HepG2 (cell line): ENCODE data around the gene UXS1. TPM values are rescaled to one million over a fixed set of nuclear protein-coding genes. Genes with fewer than 3 reads are reported as not detected.

Source experiments
- TBX2 ChIP-seq: sonication (generic); formaldehyde crosslinking; IDR thresholded peaks from 2 replicates; pipeline ENCODE4 v1.5.0; 2020; ENCODE audit warnings: missing genetic modification reagents, mild to moderate bottlenecking, borderline replicate concordance
- ZC3H13 ChIP-seq: sonication (generic); formaldehyde crosslinking; IDR thresholded peaks from 2 replicates; pipeline ENCODE4 v1.8.1; 2023; ENCODE audit warnings: mild to moderate bottlenecking, missing genetic modification reagents, moderate library complexity
- polyA plus RNA-seq, 8 experiments: library from polyadenylated mRNA; depleted of rRNA in 3 of 8; stranded (reverse) in 7 of 8; unstranded in 1 of 8; fragments of >200 nt; fragmentation: Illumina TruSeq in 4 of 8; extraction: Trizol in 4 of 8; gene quantifications; 2 replicates each; pipeline versions ENCODE4 v1.2.1 to v1.2.3, GENCODE V29; 2011 to 2016; ENCODE audit warnings: low read depth in 4 of 8, missing spikeins in 1 of 8, mixed read lengths in 1 of 8; ENCODE audit not compliant: insufficient read depth in 1 of 8
- total RNA-seq, 5 experiments: library from RNA; depleted of rRNA; stranded (reverse); fragments of >200 nt; fragmentation: Illumina TruSeq; extraction: Trizol; gene quantifications; 2 replicates each; pipeline ENCODE4 v1.2.3, GENCODE V29; 2016; ENCODE audit warnings: low read depth in 1 of 5
- TF ChIP-seq, protein P1 (sequence below): sonication (generic); formaldehyde crosslinking; IDR thresholded peaks from one replicate; pipeline ENCODE4 v1.5.1; 2020; ENCODE audit warnings: mild to moderate bottlenecking, missing genetic modification reagents; ENCODE audit errors: not compliant biosample characterization
- TF ChIP-seq, protein P2 (sequence below): sonication (generic); formaldehyde crosslinking; conservative IDR thresholded peaks from 2 replicates; pipeline ENCODE4 v1.4.0; 2020; ENCODE audit warnings: missing genetic modification reagents
- TF ChIP-seq, protein P3 (sequence below): sonication (generic); formaldehyde crosslinking; IDR thresholded peaks from 2 replicates; pipeline ENCODE4 v1.8.1; 2022; ENCODE audit warnings: mild to moderate bottlenecking, missing genetic modification reagents
- TF ChIP-seq, protein P4 (sequence below): IDR thresholded peaks from 2 replicates; pipeline ENCODE4 v1.6.1; 2016; ENCODE audit warnings: missing compliant biosample characterization, missing genetic modification reagents, borderline replicate concordance

The UXS1 gene
- total and polyA plus RNA-seq, 2 of the 13 experiments (the other 11 are each of a cell fraction or from before 2014, with no cell fraction given): 53.3 to 110 TPM

DNA sequence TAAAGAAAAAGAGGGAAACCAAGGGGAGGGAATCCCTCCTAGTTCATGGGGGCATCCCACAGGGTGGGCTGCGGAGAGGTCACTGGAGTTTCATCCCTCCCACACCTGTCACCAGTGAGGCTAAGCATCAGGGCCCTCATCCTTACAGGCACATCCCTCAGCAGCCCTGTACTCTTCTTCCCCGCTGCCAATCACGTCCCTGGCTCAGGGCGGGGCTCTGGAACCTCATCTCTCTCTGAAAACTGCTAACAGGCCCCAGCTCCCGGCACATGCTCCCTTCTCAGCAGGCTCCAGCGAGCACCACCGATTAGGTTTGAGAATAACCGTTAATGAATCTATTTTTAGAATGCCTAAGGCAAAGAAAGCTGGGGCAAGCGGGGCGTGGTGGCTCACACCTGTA, 13.0 kb downstream of the UXS1 start (continued):
- TF ChIP-seq, protein P1, sequence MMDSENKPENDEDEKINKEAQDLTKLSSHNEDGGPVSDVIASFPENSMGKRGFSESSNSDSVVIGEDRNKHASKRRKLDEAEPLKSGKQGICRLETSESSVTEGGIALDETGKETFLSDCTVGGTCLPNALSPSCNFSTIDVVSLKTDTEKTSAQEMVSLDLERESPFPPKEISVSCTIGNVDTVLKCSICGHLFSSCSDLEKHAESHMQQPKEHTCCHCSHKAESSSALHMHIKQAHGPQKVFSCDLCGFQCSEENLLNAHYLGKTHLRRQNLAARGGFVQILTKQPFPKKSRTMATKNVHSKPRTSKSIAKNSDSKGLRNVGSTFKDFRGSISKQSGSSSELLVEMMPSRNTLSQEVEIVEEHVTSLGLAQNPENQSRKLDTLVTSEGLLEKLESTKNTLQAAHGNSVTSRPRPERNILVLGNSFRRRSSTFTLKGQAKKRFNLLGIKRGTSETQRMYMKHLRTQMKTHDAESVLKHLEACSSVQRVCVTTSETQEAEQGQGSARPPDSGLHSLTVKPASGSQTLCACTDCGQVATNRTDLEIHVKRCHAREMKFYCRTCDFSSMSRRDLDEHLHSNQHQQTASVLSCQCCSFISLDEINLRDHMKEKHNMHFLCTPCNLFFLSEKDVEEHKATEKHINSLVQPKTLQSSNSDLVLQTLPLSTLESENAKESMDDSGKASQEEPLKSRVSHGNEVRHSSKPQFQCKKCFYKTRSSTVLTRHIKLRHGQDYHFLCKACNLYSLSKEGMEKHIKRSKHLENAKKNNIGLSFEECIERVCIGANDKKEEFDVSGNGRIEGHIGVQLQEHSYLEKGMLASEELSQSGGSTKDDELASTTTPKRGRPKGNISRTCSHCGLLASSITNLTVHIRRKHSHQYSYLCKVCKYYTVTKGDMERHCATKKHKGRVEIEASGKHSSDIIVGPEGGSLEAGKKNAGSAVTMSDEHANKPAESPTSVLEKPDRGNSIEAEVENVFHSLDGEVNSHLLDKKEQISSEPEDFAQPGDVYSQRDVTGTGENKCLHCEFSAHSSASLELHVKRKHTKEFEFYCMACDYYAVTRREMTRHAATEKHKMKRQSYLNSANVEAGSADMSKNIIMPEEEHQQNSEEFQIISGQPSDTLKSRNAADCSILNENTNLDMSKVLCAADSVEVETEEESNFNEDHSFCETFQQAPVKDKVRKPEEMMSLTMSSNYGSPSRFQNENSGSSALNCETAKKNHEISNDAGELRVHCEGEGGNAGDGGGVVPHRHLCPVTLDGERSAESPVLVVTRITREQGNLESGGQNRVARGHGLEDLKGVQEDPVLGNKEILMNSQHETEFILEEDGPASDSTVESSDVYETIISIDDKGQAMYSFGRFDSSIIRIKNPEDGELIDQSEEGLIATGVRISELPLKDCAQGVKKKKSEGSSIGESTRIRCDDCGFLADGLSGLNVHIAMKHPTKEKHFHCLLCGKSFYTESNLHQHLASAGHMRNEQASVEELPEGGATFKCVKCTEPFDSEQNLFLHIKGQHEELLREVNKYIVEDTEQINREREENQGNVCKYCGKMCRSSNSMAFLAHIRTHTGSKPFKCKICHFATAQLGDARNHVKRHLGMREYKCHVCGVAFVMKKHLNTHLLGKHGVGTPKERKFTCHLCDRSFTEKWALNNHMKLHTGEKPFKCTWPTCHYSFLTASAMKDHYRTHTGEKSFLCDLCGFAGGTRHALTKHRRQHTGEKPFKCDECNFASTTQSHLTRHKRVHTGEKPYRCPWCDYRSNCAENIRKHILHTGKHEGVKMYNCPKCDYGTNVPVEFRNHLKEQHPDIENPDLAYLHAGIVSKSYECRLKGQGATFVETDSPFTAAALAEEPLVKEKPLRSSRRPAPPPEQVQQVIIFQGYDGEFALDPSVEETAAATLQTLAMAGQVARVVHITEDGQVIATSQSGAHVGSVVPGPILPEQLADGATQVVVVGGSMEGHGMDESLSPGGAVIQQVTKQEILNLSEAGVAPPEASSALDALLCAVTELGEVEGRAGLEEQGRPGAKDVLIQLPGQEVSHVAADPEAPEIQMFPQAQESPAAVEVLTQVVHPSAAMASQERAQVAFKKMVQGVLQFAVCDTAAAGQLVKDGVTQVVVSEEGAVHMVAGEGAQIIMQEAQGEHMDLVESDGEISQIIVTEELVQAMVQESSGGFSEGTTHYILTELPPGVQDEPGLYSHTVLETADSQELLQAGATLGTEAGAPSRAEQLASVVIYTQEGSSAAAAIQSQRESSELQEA: no peak
- TF ChIP-seq, protein P2, sequence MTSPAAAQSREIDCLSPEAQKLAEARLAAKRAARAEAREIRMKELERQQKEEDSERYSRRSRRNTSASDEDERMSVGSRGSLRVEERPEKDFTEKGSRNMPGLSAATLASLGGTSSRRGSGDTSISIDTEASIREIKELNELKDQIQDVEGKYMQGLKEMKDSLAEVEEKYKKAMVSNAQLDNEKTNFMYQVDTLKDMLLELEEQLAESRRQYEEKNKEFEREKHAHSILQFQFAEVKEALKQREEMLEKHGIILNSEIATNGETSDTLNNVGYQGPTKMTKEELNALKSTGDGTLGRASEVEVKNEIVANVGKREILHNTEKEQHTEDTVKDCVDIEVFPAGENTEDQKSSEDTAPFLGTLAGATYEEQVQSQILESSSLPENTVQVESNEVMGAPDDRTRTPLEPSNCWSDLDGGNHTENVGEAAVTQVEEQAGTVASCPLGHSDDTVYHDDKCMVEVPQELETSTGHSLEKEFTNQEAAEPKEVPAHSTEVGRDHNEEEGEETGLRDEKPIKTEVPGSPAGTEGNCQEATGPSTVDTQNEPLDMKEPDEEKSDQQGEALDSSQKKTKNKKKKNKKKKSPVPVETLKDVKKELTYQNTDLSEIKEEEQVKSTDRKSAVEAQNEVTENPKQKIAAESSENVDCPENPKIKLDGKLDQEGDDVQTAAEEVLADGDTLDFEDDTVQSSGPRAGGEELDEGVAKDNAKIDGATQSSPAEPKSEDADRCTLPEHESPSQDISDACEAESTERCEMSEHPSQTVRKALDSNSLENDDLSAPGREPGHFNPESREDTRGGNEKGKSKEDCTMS (CRISPR knock-in tag): no peak
- TF ChIP-seq, protein P3, sequence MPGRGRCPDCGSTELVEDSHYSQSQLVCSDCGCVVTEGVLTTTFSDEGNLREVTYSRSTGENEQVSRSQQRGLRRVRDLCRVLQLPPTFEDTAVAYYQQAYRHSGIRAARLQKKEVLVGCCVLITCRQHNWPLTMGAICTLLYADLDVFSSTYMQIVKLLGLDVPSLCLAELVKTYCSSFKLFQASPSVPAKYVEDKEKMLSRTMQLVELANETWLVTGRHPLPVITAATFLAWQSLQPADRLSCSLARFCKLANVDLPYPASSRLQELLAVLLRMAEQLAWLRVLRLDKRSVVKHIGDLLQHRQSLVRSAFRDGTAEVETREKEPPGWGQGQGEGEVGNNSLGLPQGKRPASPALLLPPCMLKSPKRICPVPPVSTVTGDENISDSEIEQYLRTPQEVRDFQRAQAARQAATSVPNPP: no peak
- TF ChIP-seq ZC3H13: no peak
- TF ChIP-seq, protein P4, sequence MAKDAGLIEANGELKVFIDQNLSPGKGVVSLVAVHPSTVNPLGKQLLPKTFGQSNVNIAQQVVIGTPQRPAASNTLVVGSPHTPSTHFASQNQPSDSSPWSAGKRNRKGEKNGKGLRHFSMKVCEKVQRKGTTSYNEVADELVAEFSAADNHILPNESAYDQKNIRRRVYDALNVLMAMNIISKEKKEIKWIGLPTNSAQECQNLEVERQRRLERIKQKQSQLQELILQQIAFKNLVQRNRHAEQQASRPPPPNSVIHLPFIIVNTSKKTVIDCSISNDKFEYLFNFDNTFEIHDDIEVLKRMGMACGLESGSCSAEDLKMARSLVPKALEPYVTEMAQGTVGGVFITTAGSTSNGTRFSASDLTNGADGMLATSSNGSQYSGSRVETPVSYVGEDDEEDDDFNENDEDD: no peak
- TF ChIP-seq TBX2 (CRISPR knock-in tag): peak; percentile 36; the same call in 1 of the 2 replicates
